IPS-NIHi7 (cell line): ENCODE data around the gene IPO5.
A peak's percentile ranks its signal among the peaks of the same experiment; 100 is the strongest.
"Not testable (repeated sequence)": the region's sequence is repeated elsewhere in the genome, so short reads cannot be mapped to it uniquely, and the experiment has no call there.

Experiments
- DNase-seq: peaks from one replicate; pipeline ENCODE4 v3.0.0; 2012; ENCODE audit warnings: mixed read lengths; ENCODE audit errors: extremely low spot score

The IPO5 gene

GRCh38 chr13:98014766-98015165 is 61.3 kb downstream of the IPO5 start:
- no peak for DNase-seq

- DNase-seq = no peak
These were observed 64.8 kb downstream of the IPO5 start for GRCh38 chr13:98018293-98018692.

- no peak for DNase-seq
These were observed 65.7 kb downstream of the IPO5 start for GRCh38 chr13:98019186-98019585.

GRCh38 chr13:98020271-98020670 is 66.8 kb downstream of the IPO5 start:
- DNase-seq = no peak

GRCh38 chr13:98022210-98022609 is 68.7 kb downstream of the IPO5 start:
- DNase-seq = no peak

DNA sequence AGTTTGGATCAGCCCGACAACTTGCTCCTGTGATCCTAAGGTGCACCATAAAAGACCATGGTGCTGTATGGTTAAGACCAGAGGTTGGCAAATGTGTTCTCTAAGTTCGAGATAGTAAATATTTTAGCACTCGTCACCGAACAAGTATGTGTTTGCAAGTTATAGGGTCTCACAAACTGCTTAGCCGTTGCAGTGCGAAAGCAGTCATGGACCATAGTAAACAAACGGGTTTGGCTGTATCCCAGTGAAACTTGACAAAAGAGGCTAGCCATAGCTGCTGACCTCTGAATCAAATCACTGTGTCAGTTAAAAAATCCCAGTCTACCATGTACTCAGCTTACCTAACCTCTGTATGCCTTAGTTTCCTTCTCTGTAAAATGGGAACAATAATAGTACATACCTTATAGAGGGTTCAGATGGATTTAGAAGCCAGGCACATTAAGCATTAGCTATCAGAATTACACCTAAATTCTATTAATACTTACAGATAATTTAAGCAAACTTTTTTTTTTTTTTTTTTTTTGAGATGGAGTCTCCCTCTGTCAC is 72.1 kb downstream of the IPO5 start:
- no peak for DNase-seq

DNA sequence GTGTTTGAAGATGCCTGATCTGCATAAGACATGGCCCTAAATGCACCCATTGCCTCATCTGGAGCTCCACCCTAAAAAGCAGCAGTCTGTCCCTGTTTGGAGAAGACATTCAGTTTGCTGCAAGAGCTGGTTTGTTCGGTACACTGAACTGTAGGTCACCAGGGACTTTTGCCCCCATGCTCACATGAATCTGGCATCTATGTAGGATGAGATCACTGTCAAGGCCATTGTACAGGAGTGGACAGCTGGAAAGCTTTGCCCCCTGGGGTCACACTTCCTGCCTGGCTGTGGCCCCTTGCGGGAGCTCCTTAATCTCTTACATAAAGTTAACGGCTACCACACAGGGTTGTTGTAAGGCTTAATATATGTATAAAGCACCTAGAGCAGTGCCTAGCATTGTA is 73.0 kb downstream of the IPO5 start:
- DNase-seq = no peak

DNA sequence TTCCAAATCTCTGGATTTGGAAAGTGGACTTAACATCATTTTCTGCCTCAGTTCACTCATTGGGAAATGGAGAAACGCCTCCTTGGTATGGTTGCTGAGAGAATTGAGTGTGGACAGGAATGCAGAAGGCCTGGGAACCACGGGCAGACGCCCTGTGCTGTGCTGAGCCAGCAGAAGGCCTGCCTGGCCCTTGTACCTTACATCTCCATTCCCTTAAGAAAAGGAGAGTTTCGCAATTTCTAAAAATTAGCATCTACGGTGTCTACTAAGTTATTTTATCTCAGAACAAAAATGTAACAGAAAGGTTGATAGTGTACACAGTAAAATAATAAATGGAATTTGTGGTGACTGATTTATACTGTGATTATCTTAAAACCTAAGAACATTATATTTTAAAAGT is 78.7 kb downstream of the IPO5 start:
- DNase-seq = no peak

DNA sequence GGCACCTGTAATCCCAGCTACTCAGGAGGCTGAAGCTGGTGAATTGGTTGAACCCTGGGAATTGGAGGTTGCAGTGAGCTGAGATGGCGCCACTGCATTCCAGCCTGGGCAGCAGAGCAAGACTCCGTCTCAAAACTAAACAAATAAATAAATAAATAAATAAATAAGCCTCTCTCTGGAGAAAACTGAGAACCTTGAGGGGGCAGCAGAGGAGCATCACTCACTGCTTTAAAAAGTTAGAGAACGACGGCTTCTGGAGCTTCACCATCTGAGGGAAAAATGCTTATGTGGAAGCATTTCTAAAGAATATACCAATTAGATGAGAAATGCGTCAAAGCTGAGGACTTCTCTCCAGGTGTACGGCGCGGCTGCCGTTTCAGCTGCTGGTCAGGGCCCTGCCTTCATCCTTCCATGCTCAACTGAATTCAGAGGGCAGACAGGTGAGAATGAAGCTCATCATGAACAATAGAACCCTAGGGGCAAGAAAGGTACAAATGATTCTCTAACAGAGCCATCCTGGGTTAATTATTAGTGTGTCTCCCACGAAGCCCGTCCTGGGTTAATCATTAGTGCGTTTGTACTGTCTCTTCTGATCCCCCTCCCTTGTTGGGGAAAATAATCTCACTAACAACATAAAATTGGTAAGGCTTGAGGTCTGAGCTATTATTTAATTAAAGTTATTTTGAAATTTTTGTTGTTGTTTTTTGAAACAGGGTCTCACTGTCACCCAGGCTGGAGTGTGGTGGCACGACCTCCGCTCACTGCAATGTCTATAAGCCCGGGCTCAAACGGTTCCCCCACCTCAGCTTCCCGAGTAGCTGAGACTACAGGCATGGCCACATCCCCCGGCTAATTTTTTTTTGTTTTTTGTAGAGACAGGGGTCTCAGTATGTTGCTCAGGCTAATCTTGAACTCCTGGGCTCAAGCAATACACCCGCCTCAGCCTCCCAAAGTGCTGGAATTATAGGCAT is 80.1 kb downstream of the IPO5 start:
- DNase-seq = peak; percentile 43

DNA sequence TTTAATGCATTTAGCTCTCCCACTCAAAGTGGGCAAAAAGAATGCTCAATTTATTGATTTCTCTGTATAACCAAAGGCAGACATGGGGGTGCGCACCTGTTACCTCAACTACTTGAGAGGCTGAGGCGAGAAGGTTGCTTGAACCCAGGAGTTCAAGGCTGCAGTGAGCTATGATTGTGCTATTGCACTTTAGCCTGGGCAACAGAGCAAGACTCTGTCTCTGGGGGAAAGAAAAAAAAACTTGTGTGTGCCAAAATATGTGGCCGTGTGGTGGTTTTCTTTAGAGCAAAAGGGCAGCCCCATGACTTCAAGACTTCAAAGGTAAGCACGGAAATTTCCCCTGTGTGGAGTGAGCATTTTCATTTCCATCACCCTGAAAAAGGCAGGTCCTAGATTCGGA is 81.9 kb downstream of the IPO5 start:
- no peak for DNase-seq

DNA sequence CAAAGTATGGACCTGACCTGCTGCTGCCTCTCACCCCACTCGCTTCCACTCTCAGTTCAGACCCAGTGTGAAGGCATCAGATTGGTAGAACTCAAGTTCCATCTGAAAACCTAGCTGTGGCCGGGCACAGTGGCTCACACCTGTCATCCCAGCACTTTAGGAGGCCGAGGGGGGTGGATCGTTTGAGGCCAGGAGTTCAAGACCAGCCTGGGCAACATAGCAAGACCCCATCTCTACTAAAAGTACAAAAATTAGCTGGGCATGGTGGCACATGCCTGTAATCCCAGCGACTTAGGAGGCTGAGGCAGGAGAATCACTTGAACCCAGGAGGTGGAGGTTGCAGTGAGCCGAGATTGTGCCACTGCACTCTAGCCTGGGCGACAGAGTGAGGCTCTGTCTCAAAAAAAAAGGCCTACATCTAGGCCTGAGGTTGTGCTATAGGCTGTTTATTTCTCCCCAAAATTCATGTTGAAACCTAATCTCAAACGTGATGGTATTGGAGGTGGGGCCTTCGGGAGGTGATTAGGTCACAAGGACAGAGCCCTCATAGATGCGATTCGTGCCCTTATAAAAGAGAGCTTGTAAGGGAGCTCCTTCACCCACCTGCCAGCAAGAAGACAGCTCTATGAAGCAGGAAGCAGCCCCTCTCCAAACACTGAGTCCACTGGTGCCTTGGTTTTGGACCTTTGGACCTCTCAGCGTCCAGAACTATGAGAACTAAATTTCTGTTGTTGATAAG is 83.3 kb downstream of the IPO5 start:
- DNase-seq = not testable (repeated sequence)

GRCh38 chr13:98039261-98039660 is 85.8 kb downstream of the IPO5 start:
- no peak for DNase-seq

DNA sequence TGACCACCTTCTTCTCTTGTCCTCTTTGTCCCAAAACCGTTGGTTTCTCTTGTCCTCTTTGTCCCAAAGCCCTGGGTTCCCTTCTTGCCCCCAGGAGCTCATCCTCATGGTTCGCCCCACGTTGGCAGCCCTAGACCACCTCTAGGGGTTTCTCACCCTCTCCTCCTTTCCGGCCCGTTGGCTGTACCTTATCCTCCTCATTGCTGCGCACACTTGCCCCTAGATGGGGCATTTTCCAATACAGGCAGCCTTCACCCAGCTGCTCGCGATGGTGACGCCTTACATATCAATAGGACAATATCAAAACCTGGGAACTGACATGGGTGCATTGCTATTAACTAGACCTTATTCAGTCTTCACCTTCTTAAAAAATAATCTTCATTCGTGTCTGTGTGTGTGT is 86.5 kb downstream of the IPO5 start:
- DNase-seq = no peak

GRCh38 chr13:98041081-98041820 is 87.8 kb downstream of the IPO5 start:
- no peak for DNase-seq

GRCh38 chr13:98044301-98044700 is 90.8 kb downstream of the IPO5 start:
- DNase-seq = no peak

- not testable (repeated sequence) for DNase-seq
These were observed 94.3 kb downstream of the IPO5 start for GRCh38 chr13:98047785-98048184.

GRCh38 chr13:98048265-98048664 is 94.8 kb downstream of the IPO5 start:
- no peak for DNase-seq

GRCh38 chr13:98050041-98050466 is 96.6 kb downstream of the IPO5 start:
- DNase-seq = no peak

- DNase-seq = no peak
These were observed 98.9 kb downstream of the IPO5 start for GRCh38 chr13:98052412-98052811.

GRCh38 chr13:98054301-98054700 is 100.8 kb downstream of the IPO5 start:
- DNase-seq = no peak

GRCh38 chr13:98055623-98056022 is 102.1 kb downstream of the IPO5 start:
- DNase-seq = no peak
